Measurements from ENCODE around the gene CYB5RL.
A peak's percentile ranks its signal among the peaks of the same experiment; 100 is the strongest.

CYB5RL gene

GRCh38 chr1:54230507-54231339 lies 30.9 kb upstream of the CYB5RL start:
- peak overlapping the region in 1 of 2 donors; percentile 16 for H3K27ac Mint-ChIP-seq
- H3K9me3 Mint-ChIP-seq: no peaks in the 10 kb centered on the region
- H3K4me1 Mint-ChIP-seq: peaks cover 45% of the 10 kb centered on the region
- H3K4me3 Mint-ChIP-seq: no peak overlapping the region
- DNase-seq: peak in 1 of 2 donors; percentile 63
- peak; percentile 74 for ATAC-seq
- no peaks in the 10 kb centered on the region for H3K27me3 Mint-ChIP-seq

DNA sequence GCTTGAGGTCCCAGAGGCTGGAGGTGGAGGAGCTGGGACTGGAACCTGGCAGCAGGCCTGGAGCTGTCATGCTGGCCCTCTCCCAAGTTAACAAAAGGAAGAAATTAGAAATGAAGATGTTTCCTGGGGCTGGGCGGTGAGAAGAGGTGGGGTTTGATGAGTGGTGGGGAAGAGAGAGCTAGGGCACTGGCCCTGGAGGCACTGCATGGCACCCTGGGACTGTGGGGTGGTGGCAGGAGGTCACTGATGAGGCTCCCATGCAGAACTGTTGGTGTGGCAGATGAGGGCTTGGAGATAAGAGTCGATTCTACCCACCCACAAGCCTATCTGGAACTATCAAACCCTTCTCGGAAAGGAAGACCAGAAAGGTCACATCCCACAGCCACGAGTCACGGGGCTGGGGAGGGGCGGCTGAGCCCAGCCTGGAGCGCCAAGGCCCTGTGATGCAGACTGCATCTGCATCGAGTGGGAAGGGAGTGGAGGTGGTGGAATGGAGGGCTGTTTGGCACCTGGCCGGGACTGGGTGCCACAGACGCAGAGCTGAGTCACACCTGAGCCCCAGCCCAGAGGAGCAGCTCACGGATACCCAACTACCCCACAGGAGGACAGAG lies 29.6 kb upstream of the CYB5RL start:
- H3K27ac Mint-ChIP-seq: peak overlapping the region; percentile 88 to 94
- peak overlapping the region in 1 of 2 donors; percentile 43 for H3K4me3 Mint-ChIP-seq
- H3K4me1 Mint-ChIP-seq: peaks cover 45% of the 10 kb centered on the region
- DNase-seq (peak in 1 of 2 donors; percentile 34), ATAC-seq (peak; percentile 50)
- no peaks in the 10 kb centered on the region for H3K27me3 Mint-ChIP-seq
- H3K9me3 Mint-ChIP-seq: no peaks in the 10 kb centered on the region

DNA sequence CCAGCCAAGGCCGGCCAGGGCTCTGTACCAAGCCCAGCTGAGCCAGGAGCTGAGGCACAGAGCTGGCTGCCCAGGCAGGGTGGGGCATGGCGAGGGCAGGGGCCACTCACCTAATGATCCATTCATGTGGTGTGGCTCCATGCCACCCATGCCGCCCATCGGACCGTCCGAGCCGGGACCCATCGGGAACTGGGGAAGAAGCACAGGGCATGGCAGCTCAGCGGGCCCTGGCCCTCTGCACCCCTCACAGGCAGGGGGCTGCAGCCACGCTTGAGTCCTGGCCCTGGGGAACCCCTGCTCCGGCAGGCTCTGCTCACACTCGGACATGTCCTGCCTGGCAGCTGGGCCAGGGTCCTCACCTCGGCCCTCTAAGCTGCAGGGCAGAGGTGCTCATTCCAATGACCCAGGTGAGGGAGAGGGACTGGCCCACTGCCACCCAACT lies 28.8 kb upstream of the CYB5RL start:
- Mint-ChIP-seq H3K4me1 (peaks cover 45% of the 10 kb centered on the region), H3K27ac (peak overlapping the region in 1 of 2 donors; percentile 94), H3K9me3 (no peaks in the 10 kb centered on the region), H3K4me3 (no peak overlapping the region), H3K27me3 (no peaks in the 10 kb centered on the region)
- no peak for DNase-seq
- no peak for ATAC-seq

GRCh38 chr1:54227891-54228310 lies 28.1 kb upstream of the CYB5RL start:
- DNase-seq (no peak), ATAC-seq (no peak)
- Mint-ChIP-seq H3K4me3 (no peak overlapping the region), H3K27me3 (no peaks in the 10 kb centered on the region), H3K4me1 (peaks cover 45% of the 10 kb centered on the region), H3K9me3 (no peaks in the 10 kb centered on the region), H3K27ac (peak overlapping the region; percentile 7 to 72)

GRCh38 chr1:54227091-54227602 lies 27.3 kb upstream of the CYB5RL start:
- peaks cover 45% of the 10 kb centered on the region for H3K4me1 Mint-ChIP-seq
- H3K9me3 Mint-ChIP-seq: no peaks in the 10 kb centered on the region
- H3K4me3 Mint-ChIP-seq: no peak overlapping the region
- no peak for DNase-seq
- no peaks in the 10 kb centered on the region for H3K27me3 Mint-ChIP-seq
- no peak for ATAC-seq
- peak overlapping the region in 1 of 2 donors; percentile 38 for H3K27ac Mint-ChIP-seq

- H3K27ac Mint-ChIP-seq: peak overlapping the region in 1 of 2 donors; percentile 64
- H3K27me3 Mint-ChIP-seq: no peaks in the 10 kb centered on the region
- H3K4me1 Mint-ChIP-seq: peaks cover 49% of the 10 kb centered on the region
Observed at GRCh38 chr1:54225986-54226559, 26.2 kb upstream of the CYB5RL start.

GRCh38 chr1:54225378-54225777 lies 25.5 kb upstream of the CYB5RL start:
- no peaks in the 10 kb centered on the region for H3K9me3 Mint-ChIP-seq
- no peak overlapping the region for H3K4me3 Mint-ChIP-seq
- H3K27me3 Mint-ChIP-seq: no peaks in the 10 kb centered on the region
- H3K4me1 Mint-ChIP-seq: peaks cover 42% of the 10 kb centered on the region
- DNase-seq (no peak), ATAC-seq (no peak)
- H3K27ac Mint-ChIP-seq: peak overlapping the region in 1 of 2 donors; percentile 72

More at GRCh38 chr1:54225986-54226559, 26.2 kb upstream of the CYB5RL start:
- DNase-seq (no peak), ATAC-seq (no peak)
- Mint-ChIP-seq H3K4me3 (no peak overlapping the region), H3K9me3 (no peaks in the 10 kb centered on the region)

DNA sequence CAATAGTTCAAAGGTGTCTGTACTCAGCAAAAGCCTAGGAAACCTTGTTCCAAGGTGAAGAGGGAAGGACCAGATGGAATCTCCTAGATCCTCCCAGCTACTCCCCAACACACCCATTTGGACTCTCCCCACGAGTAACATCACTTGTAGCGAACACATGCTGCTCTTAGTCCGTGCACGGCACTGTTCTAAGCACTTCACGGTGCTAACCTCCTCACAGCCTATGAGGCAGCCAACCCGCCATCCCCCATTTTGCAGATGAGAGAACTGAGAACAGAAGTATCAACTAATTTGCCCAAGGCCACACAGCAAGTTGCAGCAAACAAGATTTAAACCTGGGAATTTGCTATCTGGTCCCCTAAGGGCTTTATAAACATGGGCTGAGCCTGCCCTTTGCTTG lies 24.4 kb upstream of the CYB5RL start:
- peaks cover 38% of the 10 kb centered on the region for H3K4me1 Mint-ChIP-seq
- ATAC-seq (no peak), DNase-seq (no peak)
- no peaks in the 10 kb centered on the region for H3K9me3 Mint-ChIP-seq
- H3K27ac Mint-ChIP-seq: peak overlapping the region in 1 of 2 donors; percentile 44
- H3K4me3 Mint-ChIP-seq: no peak overlapping the region
- no peaks in the 10 kb centered on the region for H3K27me3 Mint-ChIP-seq

- Mint-ChIP-seq H3K9me3 (no peaks in the 10 kb centered on the region), H3K27ac (peak overlapping the region; percentile 44 to 92), H3K4me1 (peaks cover 33% of the 10 kb centered on the region), H3K27me3 (no peaks in the 10 kb centered on the region), H3K4me3 (no peak overlapping the region)
- ATAC-seq (no peak), DNase-seq (no peak)
Observed at GRCh38 chr1:54223441-54224202, 23.8 kb upstream of the CYB5RL start.

GRCh38 chr1:54222711-54223110 lies 22.9 kb upstream of the CYB5RL start:
- peaks cover 25% of the 10 kb centered on the region for H3K4me1 Mint-ChIP-seq
- ATAC-seq: no peak
- no peak overlapping the region for H3K4me3 Mint-ChIP-seq
- H3K27ac Mint-ChIP-seq: no peak overlapping the region
- no peaks in the 10 kb centered on the region for H3K27me3 Mint-ChIP-seq
- DNase-seq: no peak
- H3K9me3 Mint-ChIP-seq: no peaks in the 10 kb centered on the region

DNA sequence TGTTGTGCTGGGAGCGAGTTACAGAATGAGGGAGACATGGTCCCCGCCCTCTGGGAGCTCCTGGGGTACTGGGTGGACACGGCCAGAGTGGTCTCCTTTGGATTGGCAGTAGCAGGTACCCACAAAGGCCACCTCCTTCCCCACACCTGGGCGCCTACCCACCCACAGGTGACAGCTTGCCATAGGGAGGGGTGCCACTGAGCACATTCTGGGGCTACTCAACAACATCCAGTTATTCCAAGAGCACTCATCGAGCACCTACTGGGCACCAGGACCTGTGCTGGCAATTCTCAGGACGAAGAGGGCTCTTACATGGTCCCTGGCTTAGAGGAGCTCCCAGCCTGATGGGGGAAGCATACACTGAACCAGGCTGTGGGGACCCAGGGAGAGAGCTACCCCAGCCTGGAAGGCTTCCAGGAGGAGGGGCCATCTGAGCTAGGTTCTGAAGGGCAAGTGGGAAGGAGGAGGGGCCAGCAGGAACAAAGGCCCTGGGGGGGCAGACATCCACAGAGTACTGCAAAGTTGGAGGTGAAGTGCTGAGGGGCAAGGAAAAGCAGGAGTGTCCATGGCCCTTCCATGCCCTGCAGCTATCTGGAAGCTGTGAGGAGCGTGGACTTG lies 22.1 kb upstream of the CYB5RL start:
- H3K27ac Mint-ChIP-seq: peak overlapping the region; percentile 42 to 68
- peaks cover 23% of the 10 kb centered on the region for H3K4me1 Mint-ChIP-seq
- no peaks in the 10 kb centered on the region for H3K9me3 Mint-ChIP-seq
- ATAC-seq: peak; percentile 6
- H3K27me3 Mint-ChIP-seq: no peaks in the 10 kb centered on the region
- H3K4me3 Mint-ChIP-seq: no peak overlapping the region
- no peak for DNase-seq

- Mint-ChIP-seq H3K4me3 (no peak overlapping the region), H3K27me3 (no peaks in the 10 kb centered on the region), H3K4me1 (peaks cover 28% of the 10 kb centered on the region), H3K9me3 (no peaks in the 10 kb centered on the region), H3K27ac (peak overlapping the region in 1 of 2 donors; percentile 68)
- DNase-seq (no peak), ATAC-seq (peak; percentile 19)
Observed at GRCh38 chr1:54221113-54221834, 21.4 kb upstream of the CYB5RL start.

GRCh38 chr1:54220004-54220811 lies 20.4 kb upstream of the CYB5RL start:
- H3K27ac Mint-ChIP-seq: peak overlapping the region in 1 of 2 donors; percentile 91
- H3K4me1 Mint-ChIP-seq: peaks cover 28% of the 10 kb centered on the region
- ATAC-seq (peak; percentile 11), DNase-seq (no peak)
- no peak overlapping the region for H3K4me3 Mint-ChIP-seq
- H3K9me3 Mint-ChIP-seq: no peaks in the 10 kb centered on the region
- H3K27me3 Mint-ChIP-seq: no peaks in the 10 kb centered on the region

DNA sequence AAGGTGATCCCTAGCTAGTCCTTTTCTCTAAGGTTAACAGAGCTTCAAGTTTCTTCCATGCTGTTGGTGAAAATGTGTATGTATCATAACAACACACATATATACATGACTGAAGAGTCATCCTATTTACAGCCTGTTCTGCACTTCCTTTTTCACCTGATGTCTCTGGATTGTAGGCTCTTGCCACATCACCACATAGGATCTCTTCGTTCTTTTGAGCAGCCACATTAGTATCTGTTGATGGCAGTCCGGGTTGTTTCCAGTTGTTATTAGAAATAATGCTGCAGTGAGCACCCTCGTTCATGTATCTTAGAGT lies 19.8 kb upstream of the CYB5RL start:
- H3K4me3 Mint-ChIP-seq: no peak overlapping the region
- peak overlapping the region; percentile 44 to 91 for H3K27ac Mint-ChIP-seq
- H3K27me3 Mint-ChIP-seq: no peaks in the 10 kb centered on the region
- ATAC-seq: no peak
- peaks cover 28% of the 10 kb centered on the region for H3K4me1 Mint-ChIP-seq
- DNase-seq: no peak
- no peaks in the 10 kb centered on the region for H3K9me3 Mint-ChIP-seq

All from stimulated activated naive CD8-positive, alpha-beta T cell treated with anti-CD3 and anti-CD28 coated beads, Interleukin-15, amount 100 ng/mL, for 72 hours (primary cell).